ENCODE measurements around the gene CFAP298. TPM values are rescaled to one million over a fixed set of nuclear protein-coding genes. Genes with fewer than 3 reads are reported as not detected.

The CFAP298 gene
- total and polyA plus RNA-seq, 2 donors (not counting 1 experiment from before 2014, with no cell fraction given), result 22.0 to 29.2 TPM

DNA sequence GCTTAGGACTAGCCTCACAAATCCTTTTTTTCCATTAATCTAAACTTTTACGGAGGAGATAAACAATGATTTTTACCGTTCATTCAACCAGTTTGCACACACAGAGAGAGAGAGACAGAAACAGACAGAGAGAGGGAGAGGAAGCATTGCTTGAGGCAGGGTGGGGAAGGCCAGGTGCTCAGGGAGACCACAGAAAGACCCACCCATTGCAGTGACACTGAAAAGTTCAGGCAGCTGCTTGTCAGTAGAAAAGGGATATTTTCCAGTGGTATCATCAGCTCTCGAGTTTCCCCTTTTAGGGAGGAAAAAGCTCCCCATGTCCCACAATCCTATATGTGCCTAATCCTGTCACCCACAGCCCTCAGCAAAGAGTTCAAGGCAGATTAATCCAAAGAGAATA lies 54.1 kb downstream of the CFAP298 start:
- POLR2A ChIA-PET, result no interaction called here
- H3K27ac ChIP-seq (ENCODE audit: low read length in 2 of 2), result no peak overlapping the region
- WGBS (ENCODE audit: insufficient coverage), result 63% methylated on average over 2 of the region's 3 CpGs
- H2AFZ ChIP-seq (ENCODE audit: insufficient read depth, low read depth, low read length, poor library complexity, severe bottlenecking), result no peak overlapping the region
- H4K20me1 ChIP-seq (ENCODE audit: control insufficient read depth, insufficient read depth, low read length, poor library complexity, severe bottlenecking), result no peaks in the 10 kb centered on the region
- intact Hi-C loops (cut with micrococcal nuclease), result no loop called here
- H3K4me3 ChIP-seq (ENCODE audit: control extremely low read depth in 1 of 5, extremely low read depth in 1 of 5, insufficient read depth in 1 of 5, low read depth in 2 of 5, low read length in 4 of 5), result no peak overlapping the region
- H3K9me3 Mint-ChIP-seq (ENCODE audit: insufficient read depth), result no peaks in the 10 kb centered on the region
- H3K36me3 ChIP-seq (replicated peaks in 1 of 2; ENCODE audit: control extremely low read depth in 1 of 2, control insufficient read depth in 1 of 2, extremely low read depth in 1 of 2, insufficient read depth in 2 of 2, low read length in 1 of 2), result no peaks in the 10 kb centered on the region
- no peaks in the 10 kb centered on the region for H3K4me1 ChIP-seq (ENCODE audit: control insufficient read depth in 2 of 2, insufficient read depth in 2 of 2, low read length in 2 of 2)
- TF ChIP-seq, protein P1, sequence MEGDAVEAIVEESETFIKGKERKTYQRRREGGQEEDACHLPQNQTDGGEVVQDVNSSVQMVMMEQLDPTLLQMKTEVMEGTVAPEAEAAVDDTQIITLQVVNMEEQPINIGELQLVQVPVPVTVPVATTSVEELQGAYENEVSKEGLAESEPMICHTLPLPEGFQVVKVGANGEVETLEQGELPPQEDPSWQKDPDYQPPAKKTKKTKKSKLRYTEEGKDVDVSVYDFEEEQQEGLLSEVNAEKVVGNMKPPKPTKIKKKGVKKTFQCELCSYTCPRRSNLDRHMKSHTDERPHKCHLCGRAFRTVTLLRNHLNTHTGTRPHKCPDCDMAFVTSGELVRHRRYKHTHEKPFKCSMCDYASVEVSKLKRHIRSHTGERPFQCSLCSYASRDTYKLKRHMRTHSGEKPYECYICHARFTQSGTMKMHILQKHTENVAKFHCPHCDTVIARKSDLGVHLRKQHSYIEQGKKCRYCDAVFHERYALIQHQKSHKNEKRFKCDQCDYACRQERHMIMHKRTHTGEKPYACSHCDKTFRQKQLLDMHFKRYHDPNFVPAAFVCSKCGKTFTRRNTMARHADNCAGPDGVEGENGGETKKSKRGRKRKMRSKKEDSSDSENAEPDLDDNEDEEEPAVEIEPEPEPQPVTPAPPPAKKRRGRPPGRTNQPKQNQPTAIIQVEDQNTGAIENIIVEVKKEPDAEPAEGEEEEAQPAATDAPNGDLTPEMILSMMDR (IDR thresholded peaks at IDR 0.05), result no peak
- no peak for TF ChIP-seq EZH2 (IDR thresholded peaks at IDR 0.05; ENCODE audit: borderline replicate concordance, insufficient read depth, low read depth, low read length, poor library complexity, severe bottlenecking)
- no peak overlapping the region for H3K9ac ChIP-seq (ENCODE audit: low read length)
- peaks cover 14% of the 10 kb centered on the region for H3K27me3 Mint-ChIP-seq
- no peaks in the 10 kb centered on the region for H3K9me3 ChIP-seq (ENCODE audit: control extremely low read depth in 1 of 3, control insufficient read depth in 2 of 3, insufficient read depth in 1 of 3, low read length in 2 of 3)
- DNase-seq (no peak), ATAC-seq (ENCODE audit: low read depth) (no peak)
- no peak overlapping the region for H3K4me3 Mint-ChIP-seq
- no peak overlapping the region for H3K27ac Mint-ChIP-seq
- H3K79me2 ChIP-seq (ENCODE audit: control insufficient read depth, insufficient read depth, low read length), result no peaks in the 10 kb centered on the region
- H3K27me3 ChIP-seq (replicated peaks in 1 of 4; ENCODE audit: control extremely low read depth in 1 of 4, control insufficient read depth in 3 of 4, insufficient read depth in 4 of 4, low read length in 3 of 4), result no peaks in the 10 kb centered on the region
- no peaks in the 10 kb centered on the region for H3K4me1 Mint-ChIP-seq
- H3K4me2 ChIP-seq (replicated peaks; ENCODE audit: low read depth, low read length, poor library complexity, severe bottlenecking), result no peak overlapping the region
- CTCF ChIA-PET, result no interaction called here

DNA sequence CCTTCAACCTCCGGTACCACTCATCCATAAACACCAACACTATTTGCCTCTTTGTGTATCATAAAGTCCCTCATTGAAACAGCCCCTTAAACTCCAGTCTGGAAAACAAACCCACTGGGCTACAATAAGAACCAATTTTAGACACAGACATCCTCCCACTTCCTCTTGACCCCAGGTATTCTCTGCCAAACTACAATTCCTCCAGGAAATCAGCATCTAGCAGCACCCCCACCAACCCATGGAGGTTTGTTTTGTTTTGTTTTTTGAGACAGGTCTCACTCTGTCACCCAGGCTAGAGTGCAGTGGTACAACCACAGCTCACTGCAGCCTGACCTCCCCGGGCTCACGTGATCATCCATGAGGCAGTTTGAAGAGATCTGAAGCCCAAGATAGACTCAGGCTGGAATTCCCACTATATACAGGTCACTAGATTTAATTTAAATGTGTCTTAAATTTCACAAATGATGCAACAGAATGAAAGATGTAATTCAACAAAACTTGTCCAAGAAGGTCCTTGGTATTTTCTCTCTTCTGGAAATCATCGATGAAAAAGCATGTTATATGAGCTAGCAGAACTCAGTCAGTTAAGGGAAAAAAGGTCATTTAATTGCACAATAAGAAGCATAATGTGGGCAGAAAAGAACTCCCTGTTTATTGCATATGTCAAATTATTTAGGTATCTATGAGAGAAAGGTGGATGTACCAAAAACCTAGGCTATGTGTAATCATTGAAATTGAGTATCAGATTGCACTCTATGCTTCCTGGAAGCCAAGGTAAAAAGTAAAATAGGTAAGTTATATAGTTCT lies 57.1 kb downstream of the CFAP298 start:
- Mint-ChIP-seq H3K4me1 (no peaks in the 10 kb centered on the region), H3K27me3 (peaks cover 21% of the 10 kb centered on the region), H3K9me3 (ENCODE audit: insufficient read depth) (no peaks in the 10 kb centered on the region), H3K27ac (no peak overlapping the region), H3K4me3 (no peak overlapping the region)
- H3K9me3 ChIP-seq (ENCODE audit: control extremely low read depth in 1 of 3, control insufficient read depth in 2 of 3, insufficient read depth in 1 of 3, low read length in 2 of 3), result no peaks in the 10 kb centered on the region
- no peaks in the 10 kb centered on the region for H3K27me3 ChIP-seq (replicated peaks in 1 of 4; ENCODE audit: control extremely low read depth in 1 of 4, control insufficient read depth in 3 of 4, insufficient read depth in 4 of 4, low read length in 3 of 4)
- H3K9ac ChIP-seq (ENCODE audit: low read length), result no peak overlapping the region
- no peak for TF ChIP-seq EZH2 (IDR thresholded peaks at IDR 0.05; ENCODE audit: borderline replicate concordance, insufficient read depth, low read depth, low read length, poor library complexity, severe bottlenecking)
- TF ChIP-seq, protein P1 (IDR thresholded peaks at IDR 0.05), result no peak
- no peaks in the 10 kb centered on the region for H3K79me2 ChIP-seq (ENCODE audit: control insufficient read depth, insufficient read depth, low read length)
- intact Hi-C loops (cut with micrococcal nuclease), result no loop called here
- DNase-seq, result no peak
- no peak overlapping the region for H2AFZ ChIP-seq (ENCODE audit: insufficient read depth, low read depth, low read length, poor library complexity, severe bottlenecking)
- H3K36me3 ChIP-seq (replicated peaks in 1 of 2; ENCODE audit: control extremely low read depth in 1 of 2, control insufficient read depth in 1 of 2, extremely low read depth in 1 of 2, insufficient read depth in 2 of 2, low read length in 1 of 2), result no peaks in the 10 kb centered on the region
- no peaks in the 10 kb centered on the region for H3K4me1 ChIP-seq (ENCODE audit: control insufficient read depth in 2 of 2, insufficient read depth in 2 of 2, low read length in 2 of 2)
- no peak overlapping the region for H3K4me2 ChIP-seq (replicated peaks; ENCODE audit: low read depth, low read length, poor library complexity, severe bottlenecking)
- ChIA-PET POLR2A (no interaction called here), CTCF (no interaction called here)
- H3K4me3 ChIP-seq (ENCODE audit: control extremely low read depth in 1 of 5, extremely low read depth in 1 of 5, insufficient read depth in 1 of 5, low read depth in 2 of 5, low read length in 4 of 5), result no peak overlapping the region
- 96% methylated on average over 4 of the region's 4 CpGs for WGBS (ENCODE audit: insufficient coverage)
- H3K27ac ChIP-seq (ENCODE audit: low read length in 2 of 2), result no peak overlapping the region
- no peak for ATAC-seq (ENCODE audit: low read depth)
- no peaks in the 10 kb centered on the region for H4K20me1 ChIP-seq (ENCODE audit: control insufficient read depth, insufficient read depth, low read length, poor library complexity, severe bottlenecking)

Measured in B cell (primary cell).